Stimulated activated naive CD8-positive, alpha-beta T cell treated with anti-CD3 and anti-CD28 coated beads, Interleukin-15, Interleukin-2, amounts not matched to agents 100 ng/mL and 50 ng/mL, for 24 hours (primary cell): ENCODE results near the gene TDO2.
A peak's percentile ranks its signal among the peaks of the same experiment; 100 is the strongest.

Source experiments
- H3K27ac Mint-ChIP-seq: one replicate; pipeline ENCODE4 v1.8.0; 2021; ENCODE audit warnings: mild to moderate bottlenecking, mixed read lengths
- H3K27me3 Mint-ChIP-seq: one replicate; pipeline ENCODE4 v1.8.0; 2021; ENCODE audit warnings: mixed read lengths
- H3K36me3 Mint-ChIP-seq: one replicate; pipeline ENCODE4 v1.8.0; 2021; ENCODE audit warnings: low read depth, mixed read lengths
- H3K4me1 Mint-ChIP-seq: one replicate; pipeline ENCODE4 v1.8.0; 2021; ENCODE audit warnings: low read depth, mixed read lengths
- H3K4me3 Mint-ChIP-seq: one replicate; pipeline ENCODE4 v1.8.0; 2021; ENCODE audit warnings: mild to moderate bottlenecking, mixed read lengths
- H3K9me3 Mint-ChIP-seq: one replicate; pipeline ENCODE4 v1.8.0; 2021; ENCODE audit warnings: mixed read lengths

The TDO2 gene

GRCh38 chr4:155954939-155955338 is 51.4 kb downstream of the TDO2 start:
- Mint-ChIP-seq H3K4me1 (peaks cover 18% of the 10 kb centered on the region), H3K9me3 (no peaks in the 10 kb centered on the region), H3K27ac (no peak overlapping the region), H3K4me3 (peak overlapping the region; percentile 93), H3K36me3 (no peaks in the 10 kb centered on the region), H3K27me3 (peaks cover 12% of the 10 kb centered on the region)

- Mint-ChIP-seq H3K27me3 (peaks cover 19% of the 10 kb centered on the region), H3K27ac (no peak overlapping the region), H3K4me1 (peaks cover 18% of the 10 kb centered on the region), H3K4me3 (no peak overlapping the region), H3K36me3 (no peaks in the 10 kb centered on the region), H3K9me3 (no peaks in the 10 kb centered on the region)
Measured at GRCh38 chr4:155956461-155956860, 53.0 kb downstream of the TDO2 start.

GRCh38 chr4:155959417-155959816 is 55.9 kb downstream of the TDO2 start:
- Mint-ChIP-seq H3K4me1 (peaks cover under 1% of the 10 kb centered on the region), H3K27me3 (peaks cover 19% of the 10 kb centered on the region), H3K27ac (no peak overlapping the region), H3K9me3 (no peaks in the 10 kb centered on the region), H3K36me3 (no peaks in the 10 kb centered on the region), H3K4me3 (no peak overlapping the region)

- Mint-ChIP-seq H3K4me1 (no peaks in the 10 kb centered on the region), H3K27ac (no peak overlapping the region), H3K27me3 (peaks cover 19% of the 10 kb centered on the region), H3K9me3 (no peaks in the 10 kb centered on the region), H3K36me3 (no peaks in the 10 kb centered on the region), H3K4me3 (no peak overlapping the region)
Measured at GRCh38 chr4:155960522-155960921, 57.0 kb downstream of the TDO2 start.

GRCh38 chr4:155961575-155961974 is 58.1 kb downstream of the TDO2 start:
- H3K36me3 Mint-ChIP-seq = no peaks in the 10 kb centered on the region
- no peak overlapping the region for H3K4me3 Mint-ChIP-seq
- no peaks in the 10 kb centered on the region for H3K4me1 Mint-ChIP-seq
- no peaks in the 10 kb centered on the region for H3K9me3 Mint-ChIP-seq
- H3K27ac Mint-ChIP-seq = no peak overlapping the region
- H3K27me3 Mint-ChIP-seq = peaks cover 19% of the 10 kb centered on the region

GRCh38 chr4:155962767-155963166 is 59.3 kb downstream of the TDO2 start:
- H3K4me3 Mint-ChIP-seq = no peak overlapping the region
- H3K27ac Mint-ChIP-seq = no peak overlapping the region
- no peaks in the 10 kb centered on the region for H3K4me1 Mint-ChIP-seq
- no peaks in the 10 kb centered on the region for H3K36me3 Mint-ChIP-seq
- H3K9me3 Mint-ChIP-seq = no peaks in the 10 kb centered on the region
- peaks cover 24% of the 10 kb centered on the region for H3K27me3 Mint-ChIP-seq

GRCh38 chr4:155964016-155964891 is 60.8 kb downstream of the TDO2 start:
- Mint-ChIP-seq H3K27me3 (peaks cover 13% of the 10 kb centered on the region), H3K4me3 (no peak overlapping the region), H3K4me1 (no peaks in the 10 kb centered on the region), H3K36me3 (no peaks in the 10 kb centered on the region), H3K27ac (no peak overlapping the region), H3K9me3 (no peaks in the 10 kb centered on the region)

- peaks cover 15% of the 10 kb centered on the region for H3K27me3 Mint-ChIP-seq
- no peak overlapping the region for H3K27ac Mint-ChIP-seq
- H3K36me3 Mint-ChIP-seq = no peaks in the 10 kb centered on the region
Measured at GRCh38 chr4:155966171-155966570, 62.7 kb downstream of the TDO2 start.

GRCh38 chr4:155966731-155967395 is 63.4 kb downstream of the TDO2 start:
- Mint-ChIP-seq H3K36me3 (no peaks in the 10 kb centered on the region), H3K9me3 (no peaks in the 10 kb centered on the region), H3K27ac (no peak overlapping the region), H3K4me3 (no peak overlapping the region), H3K27me3 (peaks cover 17% of the 10 kb centered on the region), H3K4me1 (no peaks in the 10 kb centered on the region)

More at GRCh38 chr4:155966171-155966570, 62.7 kb downstream of the TDO2 start:
- Mint-ChIP-seq H3K9me3 (no peaks in the 10 kb centered on the region), H3K4me1 (no peaks in the 10 kb centered on the region), H3K4me3 (no peak overlapping the region)
